NT2/D1 (cell line): ENCODE measurements around the gene GSE1.

Source experiments
- DNase-seq: peaks from one replicate; pipeline ENCODE4 v3.0.0-alpha.2; 2011; ENCODE audit warnings: low read depth, low spot score
- H3K27me3 ChIP-seq: 2 replicates; pipeline ENCODE4 v1.6.0; 2011; ENCODE audit warnings: mild to moderate bottlenecking; ENCODE audit not compliant: insufficient read length, insufficient read depth
- H3K36me3 ChIP-seq: 2 replicates; pipeline ENCODE4 v1.6.1; 2011; ENCODE audit warnings: mild to moderate bottlenecking, low read length, mixed read lengths; ENCODE audit not compliant: insufficient read depth, insufficient read length
- H3K4me1 ChIP-seq: 2 replicates; pipeline ENCODE4 v1.5.1; 2011; ENCODE audit not compliant: insufficient read depth, insufficient read length
- H3K4me3 ChIP-seq: 2 replicates; pipeline ENCODE4 v1.5.1; 2011; ENCODE audit warnings: low read depth; ENCODE audit not compliant: insufficient read length
- H3K9ac ChIP-seq: 2 replicates; pipeline ENCODE4 v1.6.0; 2011; ENCODE audit warnings: low read depth; ENCODE audit not compliant: insufficient read length
- H3K9me3 ChIP-seq: 2 replicates; pipeline ENCODE4 v1.5.1; 2011; ENCODE audit warnings: mild to moderate bottlenecking, low read length; ENCODE audit not compliant: insufficient read depth
- SUZ12 ChIP-seq: IDR thresholded peaks from 2 replicates; pipeline ENCODE4 v1.6.1; 2011; ENCODE audit not compliant: insufficient read length, insufficient read depth; ENCODE audit errors: extremely low read depth
- YY1 ChIP-seq: IDR thresholded peaks from 2 replicates; pipeline ENCODE4 v1.6.1; 2011; ENCODE audit not compliant: insufficient read length, insufficient read depth
- ZNF274 ChIP-seq: IDR thresholded peaks from 2 replicates; pipeline ENCODE4 v1.6.1; 2011; ENCODE audit warnings: mild to moderate bottlenecking, low read depth, low read length

Gene GSE1

DNA sequence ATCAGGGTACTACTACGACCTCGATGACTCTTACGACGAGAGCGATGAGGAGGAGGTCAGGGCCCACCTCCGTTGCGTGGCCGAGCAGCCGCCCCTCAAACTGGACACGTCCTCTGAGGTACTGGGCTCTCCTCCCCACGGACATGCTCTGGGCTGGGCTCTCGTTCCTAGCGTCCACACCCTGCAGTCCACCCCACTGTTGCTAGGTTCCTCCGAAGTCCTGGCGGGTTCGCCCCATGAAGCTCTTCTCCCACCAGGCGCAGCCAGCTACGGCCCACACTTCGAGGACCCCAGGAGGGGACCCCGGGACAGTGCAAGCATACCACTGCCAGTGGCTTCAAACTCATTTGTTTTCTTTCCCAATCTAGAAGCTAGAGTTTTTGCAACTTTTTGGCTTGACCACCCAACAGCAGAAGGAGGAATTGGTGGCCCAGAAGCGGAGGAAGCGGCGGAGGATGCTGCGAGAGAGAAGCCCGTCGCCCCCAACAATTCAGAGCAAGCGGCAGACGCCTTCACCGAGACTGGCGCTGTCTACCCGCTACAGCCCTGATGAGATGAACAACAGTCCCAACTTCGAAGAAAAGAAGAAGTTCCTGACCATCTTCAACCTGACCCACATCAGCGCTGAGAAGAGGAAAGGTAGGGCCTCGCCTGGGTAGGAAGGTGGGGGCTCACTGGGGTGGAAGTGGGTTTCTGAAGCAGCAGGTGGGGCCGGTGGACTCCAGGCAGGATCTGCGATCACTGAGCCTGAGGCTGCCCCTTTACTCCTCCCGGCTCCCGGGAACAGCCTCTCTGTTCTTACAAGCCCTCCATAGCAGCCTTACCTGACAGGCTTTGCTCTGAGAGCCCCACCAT, 50.1 kb downstream of the GSE1 start:
- Histone ChIP-seq H3K9me3 (no peaks in the 10 kb centered on the region), H3K4me1 (peaks cover 28% of the 10 kb centered on the region), H3K4me3 (no peak overlapping the region), H3K27me3 (no peaks in the 10 kb centered on the region), H3K36me3 (peaks cover 95% of the 10 kb centered on the region), H3K9ac (no peak overlapping the region)
- TF ChIP-seq SUZ12: no peak
- TF ChIP-seq YY1: no peak
- TF ChIP-seq ZNF274: no peak
- no peak for DNase-seq

DNA sequence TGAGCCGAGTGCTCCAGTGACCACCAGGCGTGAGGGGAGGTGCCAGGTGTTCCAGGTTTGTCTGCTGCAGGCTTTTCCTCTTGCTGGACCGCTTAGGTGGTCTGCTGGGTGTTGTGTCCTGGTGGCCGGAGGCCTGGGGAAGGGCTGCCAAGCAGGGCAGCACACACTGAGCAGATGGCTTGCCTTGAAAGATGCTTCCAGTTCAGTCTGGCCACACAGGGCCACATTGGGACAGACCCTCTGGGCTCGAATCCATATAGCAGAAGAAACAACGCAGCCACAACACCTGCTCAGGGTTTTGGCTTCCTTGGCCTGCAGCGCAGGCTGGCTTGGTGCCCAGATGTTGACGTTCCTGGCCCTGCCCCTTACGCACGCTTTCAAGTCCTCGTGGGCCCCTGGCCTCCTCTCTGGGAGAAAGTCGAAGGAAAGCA, 50.8 kb downstream of the GSE1 start:
- DNase-seq: no peak
- Histone ChIP-seq H3K9ac (no peak overlapping the region), H3K36me3 (peaks cover 95% of the 10 kb centered on the region)

GRCh38 chr16:85664580-85665372, 51.7 kb downstream of the GSE1 start:
- TF ChIP-seq YY1 (no peak), SUZ12 (no peak), ZNF274 (no peak)
- H3K4me1 ChIP-seq: peaks cover 28% of the 10 kb centered on the region
- no peak overlapping the region for H3K4me3 ChIP-seq
- H3K9me3 ChIP-seq: no peaks in the 10 kb centered on the region
- H3K9ac ChIP-seq: no peak overlapping the region
- no peak for DNase-seq
- H3K27me3 ChIP-seq: no peaks in the 10 kb centered on the region
- peaks cover 95% of the 10 kb centered on the region for H3K36me3 ChIP-seq

More for the DNA sequence above, 50.8 kb downstream of the GSE1 start:
- Histone ChIP-seq H3K4me3 (no peak overlapping the region), H3K9me3 (no peaks in the 10 kb centered on the region), H3K27me3 (no peaks in the 10 kb centered on the region), H3K4me1 (peaks cover 28% of the 10 kb centered on the region)
- no peak for TF ChIP-seq SUZ12
- no peak for TF ChIP-seq ZNF274

DNA sequence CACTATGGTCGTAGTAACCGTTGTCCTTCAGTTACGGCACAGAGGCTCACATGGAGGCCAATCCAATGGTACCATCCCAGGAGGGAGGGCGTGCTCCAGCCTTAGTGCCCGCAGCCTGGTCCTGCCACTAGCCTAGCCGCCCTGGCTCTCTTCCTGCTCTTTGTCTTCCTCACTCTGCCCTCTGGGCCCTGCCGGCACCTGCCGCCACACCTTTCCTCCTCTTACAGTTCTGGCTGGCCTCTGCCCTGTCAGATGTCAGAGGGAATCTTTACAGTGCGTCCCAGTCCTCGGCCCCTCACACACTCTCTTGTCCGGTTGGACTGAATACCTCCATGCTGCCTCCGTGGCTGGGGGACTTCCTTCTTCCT, 52.2 kb downstream of the GSE1 start:
- Histone ChIP-seq H3K9ac (no peak overlapping the region), H3K36me3 (peaks cover 94% of the 10 kb centered on the region), H3K4me1 (peaks cover 24% of the 10 kb centered on the region), H3K27me3 (no peaks in the 10 kb centered on the region), H3K4me3 (no peak overlapping the region), H3K9me3 (no peaks in the 10 kb centered on the region)
- TF ChIP-seq YY1 (no peak), SUZ12 (no peak), ZNF274 (no peak)
- no peak for DNase-seq

DNA sequence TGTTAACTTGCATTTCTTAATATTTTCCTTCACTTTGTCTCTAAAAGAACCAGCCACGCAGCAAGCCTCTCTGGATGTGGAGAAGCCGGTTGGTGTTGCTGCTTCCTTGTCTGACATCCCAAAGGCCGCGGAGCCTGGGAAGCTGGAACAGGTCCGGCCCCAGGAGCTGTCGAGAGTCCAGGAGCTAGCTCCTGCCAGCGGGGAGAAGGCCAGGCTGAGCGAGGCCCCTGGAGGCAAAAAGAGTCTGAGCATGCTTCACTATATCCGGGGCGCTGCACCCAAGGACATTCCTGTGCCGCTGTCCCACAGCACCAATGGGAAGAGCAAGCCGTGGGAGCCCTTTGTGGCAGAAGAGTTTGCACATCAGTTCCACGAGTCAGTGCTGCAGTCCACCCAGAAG, 52.8 kb downstream of the GSE1 start:
- Histone ChIP-seq H3K36me3 (peaks cover 98% of the 10 kb centered on the region), H3K9ac (no peak overlapping the region)

GRCh38 chr16:85667261-85667660, 54.1 kb downstream of the GSE1 start:
- Histone ChIP-seq H3K9me3 (no peaks in the 10 kb centered on the region), H3K4me3 (no peak overlapping the region), H3K36me3 (peaks cover 96% of the 10 kb centered on the region), H3K9ac (no peak overlapping the region), H3K4me1 (peaks cover 9% of the 10 kb centered on the region), H3K27me3 (no peaks in the 10 kb centered on the region)
- TF ChIP-seq YY1: no peak
- TF ChIP-seq SUZ12: no peak
- no peak for TF ChIP-seq ZNF274
- DNase-seq: no peak

More for the DNA sequence above, 52.8 kb downstream of the GSE1 start:
- Histone ChIP-seq H3K9me3 (no peaks in the 10 kb centered on the region), H3K27me3 (no peaks in the 10 kb centered on the region), H3K4me3 (no peak overlapping the region), H3K4me1 (peaks cover 23% of the 10 kb centered on the region)
- DNase-seq: no peak
- TF ChIP-seq YY1 (no peak), SUZ12 (no peak), ZNF274 (no peak)

DNA sequence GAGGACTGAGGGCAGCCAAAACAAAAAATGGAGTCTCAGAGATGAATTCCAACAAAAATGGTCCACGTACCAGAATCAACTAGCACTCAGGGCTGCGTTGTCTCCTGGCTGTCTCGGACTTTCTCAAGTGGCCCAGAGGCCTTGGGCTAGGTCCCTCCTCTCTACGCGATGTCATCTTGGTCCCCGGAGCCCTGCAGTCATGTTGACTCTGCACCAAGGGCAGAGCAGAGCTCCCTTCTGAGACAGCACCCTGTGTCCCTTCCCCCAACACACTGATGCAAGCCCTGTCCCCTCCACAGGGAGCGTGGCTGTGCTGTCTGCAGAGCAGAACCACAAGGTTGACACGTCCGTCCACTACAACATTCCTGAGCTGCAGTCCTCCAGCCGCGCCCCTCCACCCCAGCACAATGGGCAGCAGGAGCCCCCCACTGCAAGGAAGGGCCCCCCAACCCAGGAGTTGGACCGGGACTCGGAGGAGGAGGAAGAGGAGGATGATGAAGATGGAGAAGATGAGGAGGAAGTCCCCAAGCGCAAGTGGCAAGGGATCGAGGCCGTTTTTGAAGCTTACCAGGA, 54.8 kb downstream of the GSE1 start:
- no peak for TF ChIP-seq SUZ12
- TF ChIP-seq ZNF274: no peak
- no peak for TF ChIP-seq YY1
- no peaks in the 10 kb centered on the region for H3K9me3 ChIP-seq
- H3K4me3 ChIP-seq: no peak overlapping the region
- peaks cover 96% of the 10 kb centered on the region for H3K36me3 ChIP-seq
- H3K4me1 ChIP-seq: peaks cover 4% of the 10 kb centered on the region
- H3K27me3 ChIP-seq: no peaks in the 10 kb centered on the region
- no peak for DNase-seq
- H3K9ac ChIP-seq: no peak overlapping the region
